Fibroblast of villous mesenchyme (primary cell): ENCODE data around the gene FNIP2. TPM values are rescaled to one million over a fixed set of nuclear protein-coding genes. Genes with fewer than 3 reads are reported as not detected.
"Not testable (repeated sequence)": the region's sequence is repeated elsewhere in the genome, so short reads cannot be mapped to it uniquely, and the experiment has no call there.

Experiments used
- DNase-seq: peaks from one replicate; pipeline ENCODE4 v3.0.0-alpha.2; 2010; ENCODE audit warnings: low read depth
- H3K4me3 ChIP-seq: 2 replicates; pipeline ENCODE4 v1.5.1; 2011; ENCODE audit warnings: low read depth, mild to moderate bottlenecking, low read length
- total RNA-seq: library from RNA; depleted of rRNA; stranded (reverse); fragments of >200 nt; gene quantifications from 2 replicates; pipeline ENCODE4 v1.2.3, GENCODE V29; 2012
- TF ChIP-seq, protein P1 (sequence below): IDR thresholded peaks from 2 replicates; pipeline ENCODE4 v1.5.1; 2012; ENCODE audit warnings: low read depth, mild to moderate bottlenecking, low read length; ENCODE audit not compliant: insufficient read depth

Gene FNIP2
- total RNA-seq, 1 donor: 24.6 TPM

DNA sequence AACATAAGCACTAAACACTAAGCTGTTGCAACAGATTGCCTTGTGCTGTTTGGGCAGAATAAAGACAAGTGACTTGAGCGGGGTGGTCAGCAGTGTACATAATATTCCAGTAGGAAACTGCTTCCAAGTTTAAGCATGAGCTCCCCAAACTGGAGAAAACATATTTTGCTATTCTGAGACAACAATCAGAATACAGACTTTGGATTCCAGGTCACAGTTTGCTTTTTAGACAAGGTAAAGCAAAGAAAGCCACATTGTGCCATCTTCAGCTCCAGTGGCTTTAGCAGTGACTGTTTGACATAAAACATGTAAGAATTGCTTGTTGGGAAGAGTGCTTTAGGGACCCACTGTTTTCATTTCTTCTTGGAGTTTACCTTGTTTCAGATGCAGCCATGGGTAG is 136.0 kb downstream of the FNIP2 start:
- no peak overlapping the region for H3K4me3 ChIP-seq
- DNase-seq: no peak
- TF ChIP-seq, protein P1, sequence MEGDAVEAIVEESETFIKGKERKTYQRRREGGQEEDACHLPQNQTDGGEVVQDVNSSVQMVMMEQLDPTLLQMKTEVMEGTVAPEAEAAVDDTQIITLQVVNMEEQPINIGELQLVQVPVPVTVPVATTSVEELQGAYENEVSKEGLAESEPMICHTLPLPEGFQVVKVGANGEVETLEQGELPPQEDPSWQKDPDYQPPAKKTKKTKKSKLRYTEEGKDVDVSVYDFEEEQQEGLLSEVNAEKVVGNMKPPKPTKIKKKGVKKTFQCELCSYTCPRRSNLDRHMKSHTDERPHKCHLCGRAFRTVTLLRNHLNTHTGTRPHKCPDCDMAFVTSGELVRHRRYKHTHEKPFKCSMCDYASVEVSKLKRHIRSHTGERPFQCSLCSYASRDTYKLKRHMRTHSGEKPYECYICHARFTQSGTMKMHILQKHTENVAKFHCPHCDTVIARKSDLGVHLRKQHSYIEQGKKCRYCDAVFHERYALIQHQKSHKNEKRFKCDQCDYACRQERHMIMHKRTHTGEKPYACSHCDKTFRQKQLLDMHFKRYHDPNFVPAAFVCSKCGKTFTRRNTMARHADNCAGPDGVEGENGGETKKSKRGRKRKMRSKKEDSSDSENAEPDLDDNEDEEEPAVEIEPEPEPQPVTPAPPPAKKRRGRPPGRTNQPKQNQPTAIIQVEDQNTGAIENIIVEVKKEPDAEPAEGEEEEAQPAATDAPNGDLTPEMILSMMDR: no peak

DNA sequence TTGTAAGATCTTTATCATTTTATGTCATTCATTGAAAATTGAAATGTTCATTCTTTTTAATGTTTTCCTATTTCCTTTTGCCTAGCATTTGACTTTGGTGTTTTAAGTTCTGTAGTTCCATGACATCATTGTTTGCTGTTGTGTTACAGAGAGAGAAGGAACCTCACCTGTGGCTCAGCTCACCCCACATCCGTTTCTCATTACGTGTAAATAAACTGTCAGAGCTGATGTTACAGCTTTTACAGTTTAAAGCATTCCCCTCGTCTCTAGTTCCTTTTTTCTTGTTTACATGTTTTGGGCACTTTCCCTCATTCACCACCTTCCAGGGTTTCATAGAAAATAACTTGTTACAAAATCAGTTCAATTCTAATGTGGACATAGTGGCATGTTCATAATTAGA is 137.2 kb downstream of the FNIP2 start:
- no peak for DNase-seq
- TF ChIP-seq, protein P1: no peak
- H3K4me3 ChIP-seq: no peak overlapping the region

DNA sequence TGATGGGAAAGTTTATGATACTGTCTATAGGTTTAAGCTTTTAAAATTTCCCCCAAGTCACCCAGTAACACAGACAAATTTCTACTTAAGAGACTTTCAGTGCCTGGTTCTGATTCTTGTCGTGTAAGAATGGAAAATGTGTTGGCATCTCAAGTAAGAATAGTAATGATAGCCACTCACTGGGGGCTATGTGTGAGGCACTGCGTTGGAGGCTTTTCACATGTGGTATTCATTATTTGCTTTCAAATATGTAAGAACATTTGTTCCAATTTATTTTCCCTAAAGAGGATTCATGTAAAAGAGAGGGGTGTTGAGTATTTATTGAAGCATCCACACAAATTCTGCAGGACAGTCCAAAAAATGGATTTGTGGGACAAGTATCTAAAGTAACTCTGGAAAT is 143.6 kb downstream of the FNIP2 start:
- no peak for DNase-seq
- no peak overlapping the region for H3K4me3 ChIP-seq
- TF ChIP-seq, protein P1: no peak

DNA sequence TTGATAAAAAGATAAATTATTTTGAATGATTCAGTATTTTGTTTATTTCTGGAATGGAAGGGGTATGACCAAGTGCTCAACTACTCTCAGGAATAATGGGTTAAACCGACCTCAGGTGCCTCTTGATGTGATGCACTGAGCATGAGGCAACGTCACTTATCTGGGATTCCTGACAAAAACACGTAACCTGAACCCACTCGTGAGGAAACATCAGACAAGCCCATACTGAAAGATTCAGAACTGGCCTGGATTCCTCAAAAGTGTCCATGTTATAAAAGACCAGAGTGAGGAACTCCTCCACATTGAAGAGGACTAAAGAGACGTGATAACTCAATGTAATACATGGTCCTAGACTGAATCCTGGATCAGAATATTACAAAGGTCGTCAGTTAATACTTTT is 144.0 kb downstream of the FNIP2 start:
- no peak overlapping the region for H3K4me3 ChIP-seq
- DNase-seq: peak; percentile 19
- TF ChIP-seq, protein P1: no peak

DNA sequence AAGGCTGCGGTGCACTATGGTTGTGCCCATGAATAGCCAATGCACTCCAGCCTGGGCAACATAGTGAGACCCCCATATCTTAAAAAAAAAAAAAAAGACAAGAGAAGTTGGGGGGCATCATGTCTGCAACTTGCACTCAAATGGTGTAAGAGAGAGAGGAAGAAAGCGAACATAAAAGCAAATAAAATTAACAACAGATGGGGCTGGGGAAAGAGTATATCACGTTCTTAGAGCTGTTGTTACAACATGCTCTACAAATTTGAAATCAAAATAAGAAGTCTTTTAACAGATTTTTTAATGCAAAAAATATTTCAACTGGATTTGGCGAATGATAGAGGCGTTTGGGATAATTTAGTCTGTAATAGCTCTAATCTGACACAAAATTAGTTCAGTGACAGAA is 144.9 kb downstream of the FNIP2 start:
- no peak overlapping the region for H3K4me3 ChIP-seq
- TF ChIP-seq, protein P1: no peak
- peak; percentile 33 for DNase-seq

DNA sequence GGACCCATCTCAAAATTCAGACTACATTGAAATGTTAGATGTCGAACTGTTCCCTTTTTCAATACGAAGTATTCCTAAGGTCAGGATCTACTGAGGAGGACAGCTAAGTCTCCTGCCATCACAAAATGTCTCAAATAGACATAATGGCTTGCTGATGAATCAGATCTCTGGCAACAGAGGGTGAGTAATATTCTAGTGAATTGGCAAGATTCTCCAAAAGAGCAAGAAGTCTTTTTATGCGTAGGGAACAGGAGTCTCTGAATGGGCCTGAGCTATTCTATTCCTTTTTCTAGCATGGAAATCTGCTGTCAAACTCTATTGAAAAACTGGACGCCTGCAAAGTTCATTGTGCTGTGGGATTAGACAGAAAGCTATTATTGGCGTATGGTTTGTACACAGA is 145.4 kb downstream of the FNIP2 start:
- H3K4me3 ChIP-seq: no peak overlapping the region
- DNase-seq: peak; percentile 54
- TF ChIP-seq, protein P1: no peak

DNA sequence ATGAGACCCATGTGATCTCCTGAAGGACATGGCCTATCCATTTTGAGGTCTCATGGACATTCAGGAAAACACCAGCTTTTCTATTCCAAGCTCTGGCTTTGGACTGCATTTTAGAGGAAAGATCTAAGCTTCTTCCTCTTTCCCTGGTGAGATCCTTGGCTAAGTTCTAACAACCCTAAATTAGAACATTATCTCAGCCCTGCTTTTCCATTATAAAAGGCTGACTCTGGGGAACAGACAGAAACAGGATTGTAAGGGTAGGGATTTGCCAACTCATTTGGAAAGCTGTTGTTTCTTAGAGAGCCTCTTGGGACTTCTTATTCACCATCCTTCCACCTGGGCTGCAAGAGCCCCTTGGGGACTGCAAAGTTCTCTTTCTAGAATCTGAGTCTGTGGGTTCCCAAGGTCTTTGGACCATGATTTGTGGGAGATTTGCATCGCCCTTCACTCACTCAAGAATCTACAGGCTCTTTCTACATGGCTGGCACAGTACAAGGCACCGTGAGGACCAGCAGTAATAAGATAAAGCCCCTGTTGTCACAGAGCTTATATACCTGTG is 146.9 kb downstream of the FNIP2 start:
- TF ChIP-seq, protein P1: no peak
- H3K4me3 ChIP-seq: no peak overlapping the region
- no peak for DNase-seq

DNA sequence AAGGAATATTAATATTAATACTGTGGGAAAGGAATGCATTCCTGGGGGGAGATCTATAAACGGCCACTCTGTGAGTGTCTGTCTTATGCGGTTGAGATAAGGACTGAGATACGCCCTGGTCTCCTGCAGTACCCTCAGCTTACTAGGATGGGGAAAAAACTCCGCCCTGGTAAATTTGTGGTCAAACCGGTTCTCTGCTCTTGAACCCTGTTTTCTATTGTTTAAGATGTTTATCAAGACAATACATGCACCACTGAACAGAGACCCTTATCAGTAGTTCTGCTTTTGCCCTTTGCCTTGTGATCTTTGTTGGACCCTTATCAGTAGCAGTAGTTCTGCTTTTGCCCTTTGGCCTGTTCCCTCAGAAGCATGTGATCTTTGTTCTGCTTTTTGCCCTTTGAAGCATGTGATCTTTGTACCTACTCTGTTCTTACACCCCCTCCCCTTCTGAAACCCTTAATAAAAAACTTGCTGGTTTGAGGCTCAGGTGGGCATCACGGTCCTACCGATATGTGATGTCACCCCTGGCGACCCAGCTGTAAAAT is 151.7 kb downstream of the FNIP2 start:
- not testable (repeated sequence) for DNase-seq, H3K4me3 ChIP-seq

DNA sequence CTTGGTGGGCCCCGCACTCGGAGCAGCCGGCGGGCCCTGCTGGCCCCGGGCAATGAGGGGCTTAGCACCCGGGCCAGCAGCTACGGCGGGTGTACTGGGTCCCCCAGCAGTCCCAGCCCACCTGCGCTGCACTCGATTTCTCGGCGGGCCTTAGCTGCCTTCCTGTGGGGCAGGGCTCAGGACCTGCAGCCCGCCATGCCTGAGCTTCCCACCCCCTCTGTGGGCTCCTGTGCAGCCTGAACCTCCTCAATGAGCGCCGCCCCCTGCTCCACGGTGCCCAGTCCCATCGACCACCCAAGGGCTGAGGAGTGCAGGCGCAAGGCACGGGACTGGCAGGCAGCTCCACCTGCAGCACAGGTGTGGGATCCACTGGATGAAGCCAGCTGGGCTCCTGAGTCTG is 158.9 kb downstream of the FNIP2 start:
- not testable (repeated sequence) for DNase-seq

More for the DNA sequence above, 158.9 kb downstream of the FNIP2 start:
- not testable (repeated sequence) for H3K4me3 ChIP-seq
